CD4-positive, alpha-beta T cell treated with Interleukin-10 for 1 hour (primary cell): Measurements from ENCODE around the gene PNPT1.
"Not testable (repeated sequence)": the region's sequence is repeated elsewhere in the genome, so short reads cannot be mapped to it uniquely, and the experiment has no call there.

ENCODE experiments used
- DNase-seq: peaks from one replicate; pipeline ENCODE4 v3.0.0-alpha.2; 2020

PNPT1 gene

DNA sequence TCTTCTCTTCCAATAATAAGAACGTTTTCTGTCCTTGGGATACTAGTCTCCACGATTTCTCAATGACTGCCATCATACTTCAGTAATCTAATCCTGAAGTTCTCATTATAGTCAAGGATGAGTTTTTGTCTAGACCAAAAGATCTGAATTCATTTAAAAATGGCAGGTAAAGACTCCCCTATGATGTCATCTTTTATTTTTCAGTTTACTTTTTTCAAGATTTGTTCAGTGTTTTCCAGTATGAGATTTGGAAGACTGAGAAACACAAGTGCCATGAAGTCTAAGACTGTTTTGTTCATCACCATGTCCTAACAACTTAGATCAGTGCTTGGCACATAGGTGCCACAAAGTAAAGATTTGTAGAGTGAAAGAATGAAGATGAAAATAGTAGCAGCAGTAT is 40.4 kb downstream of the PNPT1 start:
- DNase-seq, result no peak

DNA sequence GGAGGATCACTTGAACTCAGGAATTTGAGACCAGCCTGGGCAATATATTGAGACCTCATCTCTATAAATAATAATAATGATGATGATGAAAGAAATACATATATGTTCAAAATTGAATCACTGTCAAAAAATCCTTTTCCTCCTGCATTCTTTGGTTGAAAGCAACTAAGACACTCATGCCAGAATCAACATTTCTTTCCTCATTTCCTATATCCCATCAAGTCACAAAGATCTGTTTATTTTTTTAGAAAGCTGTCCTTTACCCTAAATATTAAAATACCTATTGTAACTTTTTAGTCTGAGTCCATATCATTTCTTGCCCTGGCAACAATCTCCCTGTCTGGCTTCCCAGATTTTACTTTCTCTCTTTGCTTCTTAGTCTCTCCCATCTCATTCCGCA is 44.4 kb downstream of the PNPT1 start:
- DNase-seq, result no peak

DNA sequence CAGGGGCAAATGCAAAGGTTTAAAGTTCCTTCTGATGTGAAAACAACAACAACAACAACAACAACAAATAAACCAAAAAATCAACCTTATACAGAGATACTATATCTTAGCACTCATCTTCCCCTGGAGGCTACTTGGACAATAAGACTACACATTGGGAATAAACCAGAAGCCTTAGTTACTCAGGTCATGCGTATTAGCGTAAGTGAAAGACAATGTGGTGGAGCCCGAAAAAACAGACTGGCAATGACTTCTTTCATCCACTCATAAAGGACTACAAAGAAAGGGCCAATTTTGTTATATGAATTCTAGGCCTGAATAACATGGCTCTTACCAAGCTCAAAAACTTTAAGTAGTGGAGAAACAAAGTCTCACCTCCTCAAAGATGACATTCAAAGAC is 56.8 kb downstream of the PNPT1 start:
- no peak for DNase-seq

DNA sequence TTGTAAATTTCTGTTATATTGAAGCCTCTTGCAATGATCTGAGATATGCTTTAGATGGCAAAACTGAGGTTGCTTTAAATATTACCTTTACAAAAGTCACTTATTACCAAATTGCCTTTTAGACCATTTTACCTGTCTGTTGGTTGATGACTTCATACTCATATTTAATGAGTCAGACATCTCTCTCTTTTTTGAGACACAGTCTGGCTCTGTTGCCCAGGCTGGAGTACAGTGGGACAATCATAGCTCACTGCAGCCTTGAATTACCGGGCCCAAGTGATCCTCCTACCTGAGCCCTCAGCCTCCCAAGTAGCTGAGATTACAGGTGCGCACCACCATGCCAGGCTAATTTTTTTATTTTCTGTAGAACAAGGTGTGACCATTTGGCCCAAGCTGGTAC is 64.7 kb downstream of the PNPT1 start:
- DNase-seq, result no peak

DNA sequence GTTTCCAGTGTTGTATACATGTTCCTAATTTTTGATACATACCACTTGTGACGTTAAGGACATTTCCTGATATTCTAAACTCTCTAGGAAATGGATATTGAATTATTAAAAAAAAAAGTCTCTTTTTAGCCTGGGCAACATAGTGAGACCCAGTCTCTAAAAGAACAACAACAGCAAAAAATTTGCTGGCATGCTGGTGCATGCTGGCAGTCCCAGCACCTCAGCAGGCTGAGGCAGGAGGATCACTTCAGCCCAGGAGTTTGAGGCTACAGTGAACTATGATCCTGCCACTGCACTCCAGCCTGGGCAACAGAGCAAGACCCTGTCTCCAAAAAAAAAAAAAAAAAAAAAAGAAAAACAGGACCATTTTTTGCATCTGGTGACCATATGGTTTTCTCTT is 65.7 kb downstream of the PNPT1 start:
- DNase-seq, result no peak

DNA sequence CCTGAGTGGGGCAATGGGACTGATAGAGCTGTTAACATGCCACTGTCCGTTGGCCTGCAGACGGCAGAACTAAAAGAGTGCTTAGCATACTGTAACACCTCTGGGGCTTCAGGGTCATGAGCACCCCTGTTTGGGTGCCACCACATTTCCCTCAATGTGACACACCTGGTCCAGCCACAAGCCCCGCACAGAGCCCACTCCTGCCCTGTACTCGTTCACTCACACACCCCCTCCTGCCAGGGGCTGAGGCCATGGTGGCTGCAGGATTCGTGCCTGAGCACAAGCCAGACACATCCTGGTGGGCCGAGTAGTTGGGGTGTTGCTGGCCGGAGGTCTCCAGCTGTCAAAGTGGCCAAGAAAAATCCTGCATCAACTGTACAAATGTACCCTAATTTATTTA is 71.8 kb downstream of the PNPT1 start:
- DNase-seq, result no peak

DNA sequence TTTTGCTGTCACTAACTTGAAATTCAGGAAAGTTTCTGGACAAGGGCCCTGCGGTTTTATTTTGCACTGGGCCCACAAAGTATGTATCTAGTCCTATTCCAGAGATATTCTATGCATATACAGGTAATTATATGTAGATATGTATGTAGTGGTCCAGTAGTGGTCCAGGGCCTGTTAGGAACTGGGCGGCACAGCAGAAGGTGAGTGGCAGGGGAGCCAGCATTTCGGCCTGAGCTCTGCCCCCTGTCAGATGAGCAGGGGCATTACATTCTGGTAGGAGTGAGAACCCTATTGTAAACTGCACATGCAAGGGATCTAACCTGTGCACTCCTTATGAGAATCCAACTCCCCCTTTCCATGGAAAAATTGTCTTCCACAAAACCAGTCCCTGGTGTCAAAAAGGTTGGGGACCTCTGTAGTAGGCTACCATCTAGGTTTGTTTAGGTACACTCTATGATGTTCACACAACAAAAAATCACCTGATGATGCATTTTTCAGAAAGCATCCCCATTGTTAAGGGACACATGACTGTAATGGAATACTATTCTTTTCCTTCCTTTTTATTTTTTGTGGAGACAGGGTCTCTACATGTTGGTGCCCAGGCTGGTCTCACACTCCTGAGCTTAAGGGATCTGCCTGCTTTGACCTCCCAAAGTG is 73.4 kb downstream of the PNPT1 start:
- peak; percentile 33 for DNase-seq

DNA sequence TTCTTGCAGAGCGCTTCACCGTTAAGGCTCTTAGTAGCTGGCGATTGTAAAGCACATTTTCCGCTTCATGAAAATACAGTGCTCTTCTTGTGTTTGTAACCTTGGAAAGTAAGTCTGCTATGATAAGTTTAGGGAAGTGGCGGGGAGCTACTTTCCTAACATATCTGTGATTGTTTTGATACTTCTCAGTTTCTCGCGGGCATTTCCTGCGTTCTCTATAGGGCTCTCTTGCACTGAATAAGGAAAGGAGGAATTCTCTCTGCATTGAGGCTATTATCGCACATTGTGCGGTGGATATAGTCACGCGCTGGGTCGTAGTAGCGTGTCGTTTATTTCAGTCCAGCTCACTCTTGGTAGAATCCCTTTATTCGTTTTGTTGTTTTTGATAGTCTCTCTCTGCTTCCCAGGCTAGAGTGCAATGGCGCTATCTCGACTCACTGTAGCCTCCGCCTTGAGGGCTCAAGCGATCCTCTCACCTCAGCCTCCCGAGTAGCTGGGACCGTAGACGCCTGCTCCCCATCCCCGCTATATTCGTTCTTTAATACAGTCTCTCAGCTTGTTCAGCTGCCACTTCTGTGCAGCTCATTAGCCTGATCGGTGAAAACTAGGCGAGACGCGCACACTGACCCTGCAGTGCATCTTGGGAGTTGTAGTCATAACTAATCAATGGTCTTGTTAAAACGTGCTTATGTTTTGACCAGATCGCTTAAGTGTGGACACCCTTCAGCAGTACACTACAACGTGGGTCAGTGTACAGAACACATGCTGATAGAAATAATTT is 75.2 kb downstream of the PNPT1 start:
- peak; percentile 69 for DNase-seq

DNA sequence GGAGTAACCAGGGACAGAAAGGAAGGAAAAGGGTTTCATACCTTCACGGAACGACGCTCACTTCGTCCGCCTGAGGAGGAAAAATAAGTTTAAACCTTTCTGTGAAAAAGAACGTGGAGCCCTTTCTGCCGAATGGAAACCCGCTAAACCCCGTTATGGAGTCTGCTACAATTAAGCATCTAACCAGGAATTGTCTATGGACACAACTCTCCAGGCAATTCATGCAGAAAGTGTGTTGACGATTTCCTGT is 75.7 kb downstream of the PNPT1 start:
- no peak for DNase-seq

DNA sequence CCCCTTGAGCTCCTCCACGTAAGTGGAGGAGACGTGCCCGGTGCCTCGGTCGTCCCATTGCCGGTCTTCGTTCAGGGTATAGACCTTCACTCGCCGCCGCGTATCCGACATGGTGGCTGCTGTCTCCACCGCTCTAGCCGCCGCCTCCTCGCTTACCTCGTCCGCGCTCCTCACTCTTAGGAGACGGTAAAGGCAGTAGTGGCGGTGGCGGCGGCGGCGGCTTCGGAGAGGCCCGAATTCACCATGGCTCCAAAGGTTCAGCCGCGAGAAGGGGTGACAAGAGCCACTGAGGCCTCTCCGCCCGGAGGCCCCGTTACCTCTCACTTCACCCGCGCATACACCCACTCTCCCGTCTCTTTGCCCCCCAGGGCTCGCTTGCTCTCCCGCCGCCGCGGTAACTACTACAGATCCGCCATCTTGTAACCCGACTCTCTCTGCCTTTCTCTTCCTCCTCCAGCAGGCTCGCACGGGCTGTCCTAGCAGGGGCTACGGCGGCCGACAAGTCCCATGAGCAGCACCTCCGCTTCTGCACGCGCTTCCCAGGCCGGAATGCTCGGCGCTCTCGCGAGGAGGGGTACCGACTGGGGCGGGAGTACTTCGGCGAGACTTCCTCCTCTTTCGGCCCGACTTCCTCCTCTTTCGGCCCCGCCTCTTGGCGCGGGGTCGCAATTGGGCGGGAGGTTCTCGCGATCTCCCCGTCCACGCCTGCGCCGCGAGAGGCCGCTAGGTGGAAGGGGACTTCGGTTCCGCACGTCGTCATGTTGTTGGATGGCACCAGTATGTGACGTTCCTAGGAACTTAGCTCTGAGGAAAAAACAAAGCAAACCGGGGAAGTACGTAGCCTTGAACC is 76.2 kb downstream of the PNPT1 start, which contains the start of gene PPP4R3B:
Gene PPP4R3B (minus strand): TSS at position 448 of the 850 bp plus-strand sequence. CDS start 337 bp downstream, at position 111.
- DNase-seq, result peak; percentile 100

DNA sequence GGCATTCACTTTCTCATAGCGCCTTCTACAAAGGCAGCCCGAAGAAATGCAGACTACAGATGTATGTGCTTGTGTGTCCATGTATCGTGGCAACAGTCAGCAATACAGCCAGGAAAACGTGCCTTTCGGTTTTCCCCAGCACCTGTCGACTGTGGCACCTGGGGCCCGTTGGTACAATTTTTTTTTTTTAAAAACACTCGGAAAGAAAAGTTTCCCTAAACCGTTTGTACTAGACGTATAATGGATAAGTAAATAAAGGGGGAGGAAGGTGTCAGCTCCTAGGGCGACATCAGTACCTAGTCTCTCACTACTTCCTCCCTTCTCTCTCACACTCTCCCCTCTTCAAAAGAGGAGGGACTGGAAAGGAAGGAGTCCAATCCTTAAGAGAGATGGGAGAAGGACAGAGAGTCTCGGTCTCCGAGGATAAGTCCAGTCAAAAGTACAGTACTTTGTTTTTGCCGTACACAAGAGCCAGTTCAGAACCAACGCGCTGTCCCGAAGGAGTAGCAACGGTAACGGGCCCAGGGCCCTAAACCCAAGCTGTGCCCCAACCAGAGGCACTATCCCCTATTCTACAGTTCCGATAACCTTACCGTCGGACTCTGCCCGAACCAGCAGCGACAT is 77.0 kb downstream of the PNPT1 start:
- DNase-seq, result peak; percentile 79

DNA sequence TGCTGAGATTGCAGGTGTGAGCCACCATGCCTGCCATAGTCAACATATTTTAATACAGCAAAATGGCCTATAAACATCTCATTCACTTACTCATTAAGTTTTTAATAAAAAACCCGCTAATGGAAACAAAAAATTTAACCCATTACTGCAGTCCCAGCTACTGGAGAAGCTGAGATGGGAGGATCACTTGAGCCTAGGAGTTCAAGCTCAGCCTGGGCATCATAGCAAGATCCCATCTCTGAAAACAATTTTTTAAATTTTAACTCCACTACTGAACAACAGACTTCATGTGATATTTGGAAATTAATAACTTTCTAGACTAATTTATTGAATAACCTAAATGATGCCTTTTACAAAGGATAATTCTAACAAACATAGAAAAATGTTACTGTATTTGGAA is 81.6 kb downstream of the PNPT1 start:
- DNase-seq, result no peak

DNA sequence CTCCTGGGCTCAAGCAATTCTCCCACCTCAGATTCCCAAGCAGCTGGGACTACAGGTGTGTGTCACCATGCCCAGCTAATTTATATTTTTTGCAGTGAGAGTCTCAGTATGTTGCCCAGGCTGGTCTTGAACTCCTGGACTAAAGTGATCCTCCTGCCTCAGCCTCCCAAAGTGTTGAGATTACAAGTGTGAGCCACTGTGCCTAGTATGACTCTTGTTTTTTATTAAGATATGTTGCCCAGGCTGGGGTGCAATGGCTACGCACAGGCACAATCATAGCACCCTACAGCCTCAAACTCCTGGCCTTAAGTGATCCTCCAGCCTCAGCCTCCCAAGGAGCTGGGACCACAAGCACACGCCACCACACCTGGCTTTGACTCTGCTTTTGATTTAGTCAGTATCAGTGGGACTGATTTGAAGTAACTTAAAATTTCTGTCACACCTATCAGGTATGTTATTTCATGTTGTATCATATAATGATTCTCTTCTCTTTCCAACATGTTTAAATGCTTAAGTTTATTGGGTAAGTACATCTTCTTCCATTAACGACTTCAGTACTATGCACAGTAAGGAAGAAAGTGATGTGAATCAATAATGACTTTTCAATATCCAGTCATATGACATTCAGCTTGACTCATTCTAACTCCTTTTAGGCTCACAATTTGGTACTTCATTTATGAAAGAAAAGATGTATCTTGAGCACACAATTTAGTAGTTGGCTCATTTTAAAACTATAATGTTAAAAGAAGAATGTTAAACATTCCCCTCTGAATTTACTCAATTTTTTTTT is 82.5 kb downstream of the PNPT1 start:
- no peak for DNase-seq

DNA sequence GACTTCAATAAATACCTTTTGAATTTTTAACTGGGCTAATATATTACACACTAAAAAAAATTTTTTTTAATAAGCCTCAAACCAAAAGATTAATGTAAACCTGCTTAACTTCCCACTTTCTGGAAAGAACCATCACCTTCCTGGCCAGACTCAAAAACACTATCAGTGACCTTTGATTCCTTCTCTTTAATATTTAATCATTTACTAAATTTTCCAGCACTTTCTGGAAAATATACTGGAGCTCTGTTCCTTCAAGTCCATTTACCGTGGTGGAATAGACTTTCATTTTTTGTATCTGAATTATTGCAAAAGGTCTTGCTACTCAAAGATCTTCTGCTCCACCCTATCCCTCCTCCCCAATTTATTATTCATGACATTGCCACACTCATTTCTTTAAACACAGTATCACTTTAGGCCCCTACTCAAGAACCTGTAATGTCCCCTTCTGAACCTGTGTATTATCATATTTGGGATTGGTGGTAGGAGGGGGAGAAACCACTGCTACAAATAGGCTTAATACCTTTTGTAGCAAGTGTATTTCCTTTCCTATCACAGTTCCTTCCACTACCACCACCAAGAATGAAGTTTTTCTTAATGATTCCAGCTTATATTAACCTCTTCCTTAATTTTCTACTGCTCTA is 83.6 kb downstream of the PNPT1 start:
- no peak for DNase-seq

DNA sequence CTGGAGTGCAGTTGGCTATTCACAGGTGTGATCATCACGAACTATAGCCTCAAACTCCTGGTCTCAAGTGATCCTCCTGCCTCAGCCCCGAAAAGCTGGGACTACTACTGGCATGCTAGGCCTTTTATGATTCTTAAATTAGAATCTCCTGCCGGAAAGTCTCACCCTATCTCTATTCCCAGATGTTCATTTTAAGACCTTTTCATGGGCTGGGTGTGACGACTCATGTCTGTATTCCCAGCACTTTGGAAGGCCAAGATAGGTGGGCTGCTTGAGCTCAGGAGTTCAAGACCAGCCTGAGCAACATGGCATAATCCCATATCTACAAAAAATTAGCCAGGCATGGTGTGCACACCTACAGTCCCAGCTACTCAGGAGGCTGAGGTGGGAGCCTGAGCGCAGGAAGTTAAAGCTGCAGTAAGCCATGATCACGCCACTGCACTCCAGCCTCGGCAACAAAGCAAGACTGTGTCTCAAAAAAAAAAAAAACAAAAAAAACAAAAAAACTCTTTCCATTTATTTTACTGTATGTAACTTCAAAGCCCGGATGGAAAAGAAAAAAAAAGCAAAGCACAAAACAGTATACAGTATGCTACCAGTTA is 84.3 kb downstream of the PNPT1 start:
- DNase-seq, result no peak

DNA sequence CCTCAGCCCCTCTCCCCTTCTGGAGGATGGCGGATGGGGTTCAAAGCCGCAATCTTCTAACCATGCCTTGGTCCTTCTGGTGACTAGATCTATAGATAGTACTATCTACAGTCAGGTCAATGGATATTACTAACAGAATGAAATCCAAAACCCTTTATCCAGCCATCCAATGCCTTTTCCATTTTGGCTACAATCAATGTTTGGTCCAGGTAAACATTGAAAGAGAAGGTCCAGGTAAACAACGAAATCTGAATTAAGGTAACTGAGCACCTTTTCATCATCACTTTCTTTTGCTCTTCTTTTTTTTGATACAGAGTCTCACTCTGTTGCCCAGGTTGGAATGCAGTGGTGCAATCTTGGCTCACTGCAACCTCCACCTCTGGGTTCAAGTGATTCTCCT is 85.9 kb downstream of the PNPT1 start:
- DNase-seq, result no peak

DNA sequence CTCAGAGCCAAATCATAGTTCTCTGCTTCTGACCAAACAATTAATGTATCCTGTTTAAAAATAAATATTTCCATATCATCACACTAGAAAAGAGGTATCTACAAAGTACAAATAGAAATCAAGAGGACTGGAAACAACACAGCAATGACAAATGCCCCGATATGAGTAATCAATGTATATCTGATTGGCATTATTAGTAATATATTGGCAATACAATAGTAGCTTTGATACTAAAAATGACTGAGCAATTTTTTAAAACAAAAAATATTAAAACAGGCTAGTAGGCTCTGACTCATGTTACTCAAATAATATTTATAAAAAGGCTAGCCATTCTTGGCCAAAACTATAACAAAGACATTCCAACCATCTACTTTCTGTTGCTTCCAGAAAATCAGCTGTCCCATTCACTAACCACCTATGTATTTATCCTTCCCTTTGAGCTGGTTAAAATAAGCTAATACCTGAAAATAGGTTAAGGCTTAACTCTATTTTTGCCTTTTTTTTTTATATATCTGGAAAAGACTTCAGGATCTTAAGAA is 89.5 kb downstream of the PNPT1 start:
- no peak for DNase-seq

DNA sequence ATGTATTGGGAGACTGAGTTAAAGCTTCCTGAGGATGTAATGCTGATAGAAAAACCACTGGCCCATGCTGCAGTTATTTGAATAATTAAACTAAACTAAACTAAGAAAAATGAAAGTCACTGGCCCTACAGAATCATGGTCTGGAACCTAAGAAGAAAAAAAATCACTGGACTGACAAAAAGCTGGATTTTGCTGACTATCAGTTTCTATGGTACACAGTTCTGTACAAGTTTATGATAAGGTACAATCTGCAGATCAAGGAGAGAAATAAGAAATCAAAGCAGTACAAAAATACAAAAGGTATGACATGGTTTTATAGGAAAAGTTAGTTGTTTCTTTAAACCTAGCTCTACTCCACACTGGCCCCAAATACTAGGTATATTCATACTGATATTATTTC is 91.8 kb downstream of the PNPT1 start:
- DNase-seq, result no peak

DNA sequence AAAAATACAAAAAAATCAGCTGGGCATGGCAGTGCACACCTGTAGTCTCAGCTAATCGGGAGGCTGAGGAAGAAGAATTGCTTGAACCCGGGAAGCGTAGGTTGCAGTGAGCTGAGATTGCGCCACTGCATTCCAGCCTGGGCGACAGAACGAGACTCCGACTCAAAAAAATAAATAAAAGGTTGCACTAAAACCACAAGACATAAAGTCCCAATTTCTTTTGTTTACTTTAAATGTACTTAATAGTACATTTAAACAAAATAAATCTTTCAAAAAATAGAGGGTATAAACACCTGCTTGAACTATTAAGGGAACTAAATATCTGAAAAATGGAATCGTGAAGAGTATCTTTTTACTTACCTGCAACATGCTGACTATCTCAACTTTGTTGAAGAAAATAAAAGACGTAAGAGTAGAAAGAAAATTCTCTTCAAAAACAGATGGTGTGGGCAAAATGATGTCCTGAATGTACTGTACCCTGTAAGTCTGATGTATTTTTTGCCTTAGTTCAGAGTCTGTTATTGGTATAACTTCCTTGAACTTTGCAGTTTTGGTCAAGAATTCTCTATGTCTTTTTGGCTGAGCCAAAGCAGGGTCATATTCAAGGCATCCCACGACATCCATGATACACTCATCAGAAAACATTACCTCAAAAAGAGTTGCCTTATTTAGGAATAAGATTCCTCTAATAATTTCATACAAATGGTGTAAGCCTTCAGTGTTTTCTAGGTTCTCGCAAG is 95.4 kb downstream of the PNPT1 start:
- no peak for DNase-seq

DNA sequence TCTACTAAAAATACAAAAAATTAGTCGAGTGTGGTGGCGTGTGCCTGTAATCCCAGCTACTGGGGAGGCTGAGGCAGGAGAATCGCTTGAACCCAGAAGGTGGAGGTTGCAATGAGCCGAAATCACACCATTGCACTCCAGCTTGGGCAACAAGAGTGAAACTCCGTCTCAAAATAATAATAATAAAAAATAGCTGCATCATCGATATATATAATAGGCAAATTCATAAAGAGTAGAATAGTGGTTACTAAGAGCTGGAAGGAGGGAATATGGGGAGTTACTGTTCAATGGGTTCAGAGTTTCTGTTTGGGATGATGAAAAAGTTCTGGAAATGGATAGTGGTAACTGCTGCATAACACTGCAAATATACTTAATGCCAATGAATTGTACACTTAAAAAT is 96.8 kb downstream of the PNPT1 start:
- DNase-seq, result not testable (repeated sequence)

DNA sequence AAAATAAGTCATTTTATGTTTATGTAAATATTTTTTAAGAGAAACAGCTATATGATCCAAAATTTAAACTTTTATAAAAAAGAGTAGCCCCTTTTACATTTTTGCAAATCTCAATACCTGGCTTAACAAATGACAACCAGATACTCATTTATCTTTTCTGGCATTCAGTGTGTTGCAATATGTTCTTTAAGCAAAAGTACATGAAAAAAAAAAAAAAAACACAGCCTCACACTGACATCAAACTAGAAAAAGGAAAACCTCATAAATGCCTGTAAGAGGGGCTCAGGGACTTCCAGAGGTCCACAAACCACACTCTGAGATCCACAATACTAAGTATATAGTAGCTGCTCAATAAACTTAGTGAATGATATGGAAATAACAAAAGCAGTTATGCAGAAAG is 98.1 kb downstream of the PNPT1 start:
- DNase-seq, result no peak
